GM12801 (cell line): ENCODE results near the gene NTRK1.

Experiments
- TF ChIP-seq, protein P1 (sequence below): IDR thresholded peaks from one replicate; pipeline ENCODE4 v1.5.1; 2011; ENCODE audit warnings: control low read depth; ENCODE audit not compliant: insufficient read length; ENCODE audit errors: extremely low read depth

NTRK1 gene

DNA sequence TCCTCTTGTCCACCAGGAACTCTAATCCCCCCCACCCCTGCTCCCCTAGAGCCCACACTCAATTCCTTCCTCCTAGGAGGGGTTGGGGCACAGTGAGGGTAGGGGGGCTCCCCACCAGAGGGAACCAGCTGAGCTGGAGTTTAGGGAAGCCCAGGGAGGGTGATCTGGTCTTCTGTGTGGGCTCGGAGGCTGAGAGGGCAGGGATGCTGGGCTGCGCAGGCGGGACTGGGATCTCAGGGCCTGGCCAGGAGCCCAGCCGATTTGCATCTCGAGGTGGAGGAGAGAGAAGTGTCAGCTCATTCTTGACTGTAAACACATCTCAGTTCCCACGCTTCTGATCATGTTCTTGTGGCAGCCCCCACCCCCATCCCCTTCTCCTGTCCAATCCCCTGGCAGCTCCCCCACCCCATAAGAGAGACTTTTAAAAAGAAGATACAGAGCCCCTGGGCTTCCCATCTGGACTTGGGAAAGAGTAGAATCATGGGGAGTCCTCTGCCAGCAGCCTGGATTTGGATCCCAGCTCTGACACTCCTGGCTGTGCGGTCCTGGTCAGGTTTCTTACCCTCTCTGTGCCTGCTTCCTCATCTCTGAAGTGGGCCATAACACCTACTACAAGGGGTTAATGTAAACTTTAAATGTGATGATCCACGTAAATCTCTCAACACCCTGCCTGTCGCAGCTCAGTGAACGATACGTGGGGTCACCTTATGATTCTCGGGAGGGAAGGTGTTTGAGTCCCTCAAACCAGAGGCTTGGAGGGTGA, 39.5 kb downstream of the NTRK1 start:
- TF ChIP-seq, protein P1, sequence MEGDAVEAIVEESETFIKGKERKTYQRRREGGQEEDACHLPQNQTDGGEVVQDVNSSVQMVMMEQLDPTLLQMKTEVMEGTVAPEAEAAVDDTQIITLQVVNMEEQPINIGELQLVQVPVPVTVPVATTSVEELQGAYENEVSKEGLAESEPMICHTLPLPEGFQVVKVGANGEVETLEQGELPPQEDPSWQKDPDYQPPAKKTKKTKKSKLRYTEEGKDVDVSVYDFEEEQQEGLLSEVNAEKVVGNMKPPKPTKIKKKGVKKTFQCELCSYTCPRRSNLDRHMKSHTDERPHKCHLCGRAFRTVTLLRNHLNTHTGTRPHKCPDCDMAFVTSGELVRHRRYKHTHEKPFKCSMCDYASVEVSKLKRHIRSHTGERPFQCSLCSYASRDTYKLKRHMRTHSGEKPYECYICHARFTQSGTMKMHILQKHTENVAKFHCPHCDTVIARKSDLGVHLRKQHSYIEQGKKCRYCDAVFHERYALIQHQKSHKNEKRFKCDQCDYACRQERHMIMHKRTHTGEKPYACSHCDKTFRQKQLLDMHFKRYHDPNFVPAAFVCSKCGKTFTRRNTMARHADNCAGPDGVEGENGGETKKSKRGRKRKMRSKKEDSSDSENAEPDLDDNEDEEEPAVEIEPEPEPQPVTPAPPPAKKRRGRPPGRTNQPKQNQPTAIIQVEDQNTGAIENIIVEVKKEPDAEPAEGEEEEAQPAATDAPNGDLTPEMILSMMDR: no peak

DNA sequence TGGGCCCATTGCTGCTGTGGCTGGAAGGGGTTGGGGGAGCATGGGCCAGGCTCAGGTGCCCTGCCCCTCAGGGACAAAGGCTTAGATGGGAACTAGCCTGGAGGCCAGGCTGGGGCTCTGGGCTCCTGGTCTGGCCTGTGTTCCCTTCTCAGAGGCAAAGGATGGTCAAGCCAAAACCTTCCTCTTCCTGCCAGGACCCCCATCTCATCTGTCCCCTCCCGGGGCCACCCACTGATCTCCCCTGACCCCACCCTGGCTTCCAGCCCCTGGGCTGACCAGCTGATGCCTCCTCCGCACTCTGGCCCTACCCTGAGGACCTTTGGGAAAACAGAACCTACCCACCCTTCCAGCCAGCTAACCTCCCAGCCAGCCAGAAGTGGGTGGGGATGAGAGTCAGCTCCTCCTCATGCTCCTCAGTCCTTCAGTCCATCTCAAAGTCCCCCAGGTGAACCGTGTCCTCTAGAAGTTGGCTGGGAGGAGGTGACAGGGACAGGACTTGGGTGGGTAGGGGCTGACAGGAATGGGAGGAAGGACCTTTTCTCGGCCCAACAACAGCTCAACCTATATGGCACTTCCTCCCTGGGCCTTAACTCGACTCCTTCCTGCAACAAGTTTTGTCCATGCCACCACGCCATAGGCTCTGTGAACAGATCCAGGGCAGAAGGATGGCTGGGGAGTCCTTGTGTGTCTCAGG, 40.4 kb downstream of the NTRK1 start:
- TF ChIP-seq, protein P1: no peak

DNA sequence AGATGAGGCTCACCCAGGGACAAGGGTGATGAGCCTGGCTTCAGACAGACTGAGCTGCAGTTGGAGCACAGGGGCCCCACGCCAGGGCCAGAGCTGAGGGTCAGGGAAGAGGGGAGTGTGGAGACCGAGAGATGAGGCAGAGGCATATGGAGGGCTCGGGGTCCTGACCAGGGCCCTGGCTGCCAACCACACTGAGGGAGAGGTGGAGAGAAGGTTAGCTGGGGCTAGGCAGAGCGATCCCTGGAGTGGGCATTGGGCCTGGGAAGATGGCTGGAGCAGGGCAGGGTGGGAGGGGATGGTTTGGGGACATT, 40.9 kb downstream of the NTRK1 start:
- TF ChIP-seq, protein P1: no peak

DNA sequence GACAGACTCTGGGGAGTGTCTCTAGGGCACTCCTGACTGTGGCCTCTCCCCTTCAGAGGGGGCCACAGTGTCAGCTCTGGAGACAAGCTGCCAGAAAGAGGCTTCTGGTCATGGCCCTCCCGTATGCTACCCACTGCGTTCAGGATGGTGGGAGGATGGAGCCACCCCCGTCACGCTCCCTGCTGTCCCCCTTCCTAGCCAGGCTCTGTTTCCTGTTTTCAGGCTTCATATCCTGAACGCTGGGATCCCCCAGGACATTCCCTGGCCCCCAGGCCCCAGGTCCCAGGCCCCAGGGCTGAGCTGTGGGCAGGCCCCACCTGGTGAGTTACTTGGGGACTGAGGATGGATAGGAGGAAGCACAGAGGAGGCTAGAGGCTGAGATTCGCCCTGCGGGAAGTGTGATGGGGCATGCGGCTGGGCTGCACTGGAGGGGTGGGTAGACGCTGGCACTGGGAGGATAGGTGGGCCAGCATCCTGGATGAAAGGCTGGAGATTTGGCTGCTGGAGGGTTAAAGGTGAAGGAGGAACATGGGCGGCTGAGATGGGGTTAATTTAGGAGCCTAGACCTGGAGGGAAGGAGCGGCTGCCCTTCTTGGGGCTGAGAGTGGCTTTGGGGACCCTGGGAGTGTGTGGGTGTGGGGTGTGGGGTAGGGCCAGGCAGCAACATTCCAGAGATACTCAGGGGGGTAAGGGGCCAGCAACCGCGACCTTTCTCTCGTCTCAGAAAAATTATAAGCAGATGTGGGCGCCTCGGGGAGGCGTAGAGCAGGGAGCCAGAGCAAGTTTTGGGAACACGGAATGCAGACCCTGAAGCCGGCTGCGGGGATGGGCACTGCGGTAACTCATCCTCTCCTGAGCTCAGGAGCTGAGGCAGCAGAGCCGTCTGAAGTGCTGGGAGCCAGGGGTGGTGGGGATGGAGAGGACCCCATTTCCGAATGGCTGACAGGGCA, 41.6 kb downstream of the NTRK1 start:
- TF ChIP-seq, protein P1: no peak

DNA sequence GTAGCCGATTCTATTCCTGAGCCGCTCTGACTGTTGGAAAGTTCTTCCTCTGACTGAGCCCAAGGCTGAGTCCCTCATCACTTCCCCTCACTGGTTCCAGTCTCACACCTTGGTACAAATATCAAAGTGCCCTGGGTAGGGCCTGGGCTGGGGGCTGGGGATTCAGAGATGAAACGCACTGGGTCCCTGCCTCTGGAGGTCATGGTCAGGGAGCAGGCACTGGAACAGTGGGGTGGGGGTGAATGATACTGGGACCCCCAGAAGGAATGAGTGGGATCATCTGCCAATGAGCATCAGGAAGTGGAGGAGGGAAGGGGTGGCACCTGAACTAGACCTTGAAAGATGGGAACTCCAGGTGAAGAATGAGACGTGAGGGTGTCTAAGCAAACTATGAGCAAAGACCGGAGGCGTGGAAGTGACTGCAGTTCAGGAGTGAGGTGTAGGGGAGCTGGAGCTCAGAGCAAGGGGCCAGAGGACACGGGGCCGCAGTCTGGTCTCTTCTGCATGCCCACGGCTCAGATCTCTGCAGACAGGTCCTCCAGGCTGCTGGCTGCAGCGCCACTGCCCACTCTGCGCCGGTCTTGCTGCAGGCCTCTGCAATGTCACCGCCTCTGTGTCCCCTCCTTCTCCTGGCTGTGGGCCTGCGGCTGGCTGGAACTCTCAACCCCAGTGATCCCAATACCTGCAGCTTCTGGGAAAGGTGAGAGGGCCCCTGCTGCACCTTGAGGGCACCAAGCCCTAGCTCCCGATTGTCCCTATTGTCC, 42.8 kb downstream of the NTRK1 start:
- TF ChIP-seq, protein P1: no peak

DNA sequence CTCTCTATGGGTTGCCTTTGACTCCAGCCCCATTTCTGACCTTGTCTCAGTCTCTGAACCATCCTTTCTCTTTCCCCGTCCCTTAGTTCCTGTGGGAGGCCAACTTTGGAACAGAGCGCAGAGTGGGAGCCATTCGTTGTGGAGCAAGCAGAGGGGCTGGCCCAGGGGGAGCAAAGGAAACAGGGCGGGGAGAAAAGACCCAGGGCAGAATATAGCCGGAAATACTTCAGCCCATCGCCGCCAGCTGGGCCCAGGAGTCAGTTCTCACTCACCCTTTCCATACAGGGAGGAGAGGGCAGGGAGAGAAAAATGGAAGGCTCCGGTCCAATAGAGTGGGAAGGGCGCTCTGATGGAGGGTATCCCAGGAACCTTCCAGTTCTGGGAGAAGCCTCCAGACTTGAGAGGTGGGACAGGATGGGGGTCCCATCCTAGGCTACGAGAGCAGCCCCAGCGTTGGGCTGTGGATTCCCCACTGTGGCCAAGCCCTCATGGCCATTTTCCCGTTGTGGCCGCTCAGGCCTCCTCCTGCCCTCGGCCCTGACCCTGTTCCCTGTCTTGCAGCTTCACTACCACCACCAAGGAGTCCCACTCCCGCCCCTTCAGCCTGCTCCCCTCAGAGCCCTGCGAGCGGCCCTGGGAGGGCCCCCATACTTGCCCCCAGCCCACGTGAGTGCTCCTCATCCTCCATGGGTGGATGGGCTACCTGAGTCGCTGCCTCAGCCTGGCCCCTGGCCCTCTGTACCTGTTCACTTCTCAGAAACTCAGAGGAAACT, 43.7 kb downstream of the NTRK1 start:
- TF ChIP-seq, protein P1: no peak
